Lung (tissue), 12 donors: ENCODE results near the gene RECQL. TPM values are rescaled to one million over a fixed set of nuclear protein-coding genes. Genes with fewer than 3 reads are reported as not detected.

Source experiments
- ATAC-seq: fragments of 200-7000 bp; cut with Tn5 transposase; one replicate; pipeline ENCODE4 v1.9.1; 2020; ENCODE audit warnings: moderate number of reproducible peaks; ENCODE audit not compliant: insufficient read depth, low FRiP score
- DNase-seq, 3 donors: peaks; one replicate each; pipeline ENCODE4 v3.0.0-alpha.2; 2013 to 2017
- H3K27ac ChIP-seq, 2 donors: one replicate each; pipeline ENCODE4 v1.5.1; 2013; ENCODE audit warnings: mild to moderate bottlenecking in 2 of 2, moderate library complexity in 2 of 2, control low read depth in 1 of 2, inconsistent platforms in 1 of 2, low read depth in 1 of 2, low read length in 1 of 2
- H3K27me3 ChIP-seq, 3 donors: one replicate each; pipeline ENCODE4 v1.5.1; 2013; ENCODE audit warnings: low read length in 2 of 3; ENCODE audit not compliant: control insufficient read depth in 3 of 3, insufficient read depth in 3 of 3
- H3K36me3 ChIP-seq, 4 donors: one replicate each; pipeline ENCODE4 v1.5.1; 2013; ENCODE audit warnings: low read length in 4 of 4, mild to moderate bottlenecking in 1 of 4, moderate library complexity in 1 of 4; ENCODE audit not compliant: control insufficient read depth in 4 of 4, insufficient read depth in 4 of 4
- H3K4me1 ChIP-seq, 5 donors: one replicate each; pipeline ENCODE4 v1.5.1; 2013; ENCODE audit warnings: low read length in 5 of 5, mild to moderate bottlenecking in 2 of 5, moderate library complexity in 1 of 5; ENCODE audit not compliant: control insufficient read depth in 5 of 5, insufficient read depth in 5 of 5
- H3K4me3 ChIP-seq: one replicate; pipeline ENCODE4 v1.5.1; 2013; ENCODE audit warnings: mild to moderate bottlenecking, control low read depth, moderate library complexity
- H3K9ac ChIP-seq, 2 donors: one replicate each; pipeline ENCODE4 v1.5.1; 2013; ENCODE audit warnings: low read length in 2 of 2, control low read depth in 1 of 2; ENCODE audit not compliant: insufficient read depth in 1 of 2
- H3K9me3 ChIP-seq, 4 donors: one replicate each; pipeline ENCODE4 v1.5.1; 2013; ENCODE audit warnings: low read length in 3 of 4, mild to moderate bottlenecking in 1 of 4, moderate library complexity in 1 of 4; ENCODE audit not compliant: control insufficient read depth in 4 of 4, insufficient read depth in 3 of 4
- CTCF ChIP-seq: IDR thresholded peaks from 2 replicates; pipeline ENCODE4 v1.5.1; 2012; ENCODE audit warnings: mild to moderate bottlenecking; ENCODE audit errors: control extremely low read depth, extremely low read depth
- WGBS, 2 donors: extraction: QIAGEN DNeasy Blood & Tissue Kit; methylation state at CpG; one replicate each; pipeline ENCODE4 v1.1.7; 2013; 5-methylcytosine and 5-hydroxymethylcytosine counted together
- polyA plus RNA-seq, 2 donors: library from polyadenylated mRNA; stranded (reverse); fragments of 200-250 nt; gene quantifications; one replicate each; pipeline ENCODE4 v1.2.1, GENCODE V29; 2013
- total RNA-seq, 2 donors: library from RNA; depleted of rRNA in 1 of 2; stranded (reverse); fragments of >200 nt in 1 of 2; gene quantifications; one replicate each; pipeline ENCODE4 v1.2.1, GENCODE V29; 2014 to 2021
- donor health status: control.
- donor health status: control.
- donor health status: Bipolar disorder and iron deficiency.
- donor health status: healthy.
- donor health status: DM: yes; HTN: yes; CAD: no.

RECQL gene
- total and polyA plus RNA-seq, 4 donors, result 13.8 to 36.0 (median 29.6) TPM

GRCh38 chr12:21527451-21528180 is 26.2 kb upstream of the RECQL start:
- Histone ChIP-seq H3K27ac (peak overlapping the region in 1 of 2 donors; percentile 77), H3K9me3 (no peaks in the 10 kb centered on the region), H3K36me3 (no peaks in the 10 kb centered on the region), H3K27me3 (peaks cover 0 to 9% (median 7%) of the 10 kb centered on the region in 3 donors), H3K4me3 (peak overlapping the region; percentile 36), H3K4me1 (peaks cover 5 to 26% (median 7%) of the 10 kb centered on the region in 5 donors), H3K9ac (no peak overlapping the region)
- TF ChIP-seq CTCF, result no peak
- peak; percentile 81 for ATAC-seq
- DNase-seq, result peak; percentile 62 to 65 (median 63)
- WGBS, 2 donors, result 1% methylated on average over 51 to 57 of the region's 57 CpGs

- H3K36me3 ChIP-seq, result no peaks in the 10 kb centered on the region
- peak in 2 of 3 donors; percentile 14 to 20 for DNase-seq
- no peak for TF ChIP-seq CTCF
- no peak for ATAC-seq
- WGBS, 2 donors, result 39 to 54% methylated on average over 12 of the region's 12 CpGs
- H3K4me3 ChIP-seq, result no peak overlapping the region
- H3K27me3 ChIP-seq, result peaks cover 0 to 9% (median 7%) of the 10 kb centered on the region in 3 donors
- H3K9me3 ChIP-seq, result no peaks in the 10 kb centered on the region
- no peak overlapping the region for H3K9ac ChIP-seq
- H3K4me1 ChIP-seq, result peaks cover 5 to 26% (median 7%) of the 10 kb centered on the region in 5 donors
- H3K27ac ChIP-seq, result peak overlapping the region in 1 of 2 donors; percentile 77
Observed at GRCh38 chr12:21526721-21527345, 25.4 kb upstream of the RECQL start.

GRCh38 chr12:21526053-21526452 is 24.6 kb upstream of the RECQL start, which contains the start of gene SPX:
SPX (plus strand) TSS chr12:21526296; CDS start chr12:21526473, 177 bp downstream.
- no peak for DNase-seq
- 93 to 94% methylated on average over 1 of the region's 1 CpG for WGBS, 2 donors
- H3K36me3 ChIP-seq, result no peaks in the 10 kb centered on the region
- H3K9me3 ChIP-seq, result no peaks in the 10 kb centered on the region
- peaks cover 5 to 26% (median 7%) of the 10 kb centered on the region in 5 donors for H3K4me1 ChIP-seq
- no peak within 1 kb of the TSS for H3K4me3 ChIP-seq
- TF ChIP-seq CTCF, result no peak
- H3K9ac ChIP-seq, result no peak within 1 kb of the TSS
- ATAC-seq, result no peak
- peaks cover 0 to 9% (median 7%) of the 10 kb centered on the region in 3 donors for H3K27me3 ChIP-seq
- H3K27ac ChIP-seq, result peak within 1 kb of the TSS in 1 of 2 donors; percentile 77
